Stimulated activated naive CD4-positive, alpha-beta T cell treated with Interleukin-2 at 50 U/mL for 16 hours (primary cell): Measurements from ENCODE around the gene FRMD8.
"Not testable (repeated sequence)": the region's sequence is repeated elsewhere in the genome, so short reads cannot be mapped to it uniquely, and the experiment has no call there.

Experiments
- DNase-seq: peaks from one replicate; lab custom pipeline; 2025; lab: John Stamatoyannopoulos, UW

The FRMD8 gene

DNA sequence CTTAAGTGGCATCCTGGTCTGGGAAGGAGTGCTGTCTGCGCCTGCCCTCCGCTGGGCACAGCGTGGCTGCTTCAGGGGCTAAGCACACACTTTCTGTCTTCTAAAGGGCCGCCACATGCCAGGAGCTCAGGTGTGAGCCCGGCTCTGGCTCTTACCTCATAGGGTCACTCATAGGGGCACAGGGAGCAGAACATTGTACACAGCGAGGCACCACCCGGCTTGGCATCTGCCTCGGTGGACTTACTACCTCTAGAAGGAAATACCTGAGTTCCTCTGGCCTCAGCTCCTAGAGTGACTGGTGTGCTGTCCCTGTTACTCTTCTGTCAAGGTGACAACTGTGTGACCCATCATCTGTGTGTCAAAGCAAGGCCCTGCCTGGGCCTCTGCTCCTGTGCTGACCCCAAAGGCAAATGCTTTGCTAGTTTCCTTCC lies 49.6 kb downstream of the FRMD8 start:
- DNase-seq = no peak

DNA sequence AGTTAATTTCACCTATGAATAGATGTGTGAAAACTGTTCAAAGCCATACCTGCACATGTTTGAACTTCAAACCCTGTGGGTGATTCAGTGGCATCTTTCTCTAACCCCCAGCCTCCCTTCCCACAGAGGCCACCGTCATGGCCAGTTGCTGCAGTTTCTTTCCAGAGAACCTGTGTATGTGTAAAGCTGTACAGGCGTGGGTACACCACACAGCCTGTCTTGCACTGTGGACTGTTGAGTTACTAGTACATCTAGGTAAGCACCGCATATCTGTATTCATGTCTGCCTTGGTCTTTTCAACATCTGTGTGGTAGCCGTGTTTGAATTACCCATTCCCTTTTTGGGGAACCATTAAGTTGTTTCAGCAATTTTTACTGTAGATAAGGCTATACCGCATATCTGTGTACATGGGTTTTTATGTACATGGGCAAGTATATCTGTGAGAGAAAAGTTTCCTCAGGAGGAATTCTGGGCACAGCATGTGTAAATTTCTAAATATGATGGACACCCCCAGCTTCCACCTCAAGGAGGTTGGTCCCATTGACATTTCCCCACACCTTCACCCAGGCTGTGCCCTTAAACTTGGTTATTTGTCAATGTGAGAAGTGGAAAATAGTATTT lies 50.1 kb downstream of the FRMD8 start:
- no peak for DNase-seq

DNA sequence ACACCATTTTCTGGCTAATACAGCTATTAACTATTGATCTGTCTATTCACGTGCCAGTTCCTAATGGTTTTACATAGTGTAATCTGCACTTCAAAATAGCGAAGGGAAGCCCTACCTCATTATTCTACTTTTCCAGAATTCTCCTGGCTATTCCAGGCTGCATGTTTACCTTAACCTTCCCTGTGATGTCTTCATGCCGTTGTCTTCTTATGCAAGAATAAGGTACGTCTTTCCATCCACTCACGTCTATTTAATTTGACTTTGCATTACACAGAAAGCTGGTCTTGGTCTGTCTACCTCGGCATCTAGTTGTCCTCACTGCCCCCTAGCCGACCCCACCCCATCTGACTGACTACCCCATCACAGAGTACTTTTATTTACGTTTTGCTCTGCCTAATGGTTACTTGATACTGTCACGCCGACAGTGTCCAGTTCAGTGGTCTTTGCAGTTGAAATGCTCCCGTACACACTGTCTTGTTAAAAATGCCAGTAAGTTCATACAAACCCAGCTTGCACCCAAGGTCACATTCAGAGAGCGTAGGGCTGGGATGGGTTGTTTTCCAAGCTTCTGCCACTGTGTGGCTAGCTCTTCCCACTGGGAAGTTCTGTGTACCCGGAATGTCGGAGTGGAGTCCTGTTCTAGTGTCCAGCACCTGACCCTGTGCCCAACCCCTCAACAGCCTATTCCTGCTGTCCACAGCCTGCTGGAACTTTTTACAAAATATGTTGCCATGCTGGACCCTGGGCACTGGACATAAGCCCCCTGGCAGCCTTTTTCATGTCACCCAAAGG lies 51.2 kb downstream of the FRMD8 start:
- DNase-seq = no peak

DNA sequence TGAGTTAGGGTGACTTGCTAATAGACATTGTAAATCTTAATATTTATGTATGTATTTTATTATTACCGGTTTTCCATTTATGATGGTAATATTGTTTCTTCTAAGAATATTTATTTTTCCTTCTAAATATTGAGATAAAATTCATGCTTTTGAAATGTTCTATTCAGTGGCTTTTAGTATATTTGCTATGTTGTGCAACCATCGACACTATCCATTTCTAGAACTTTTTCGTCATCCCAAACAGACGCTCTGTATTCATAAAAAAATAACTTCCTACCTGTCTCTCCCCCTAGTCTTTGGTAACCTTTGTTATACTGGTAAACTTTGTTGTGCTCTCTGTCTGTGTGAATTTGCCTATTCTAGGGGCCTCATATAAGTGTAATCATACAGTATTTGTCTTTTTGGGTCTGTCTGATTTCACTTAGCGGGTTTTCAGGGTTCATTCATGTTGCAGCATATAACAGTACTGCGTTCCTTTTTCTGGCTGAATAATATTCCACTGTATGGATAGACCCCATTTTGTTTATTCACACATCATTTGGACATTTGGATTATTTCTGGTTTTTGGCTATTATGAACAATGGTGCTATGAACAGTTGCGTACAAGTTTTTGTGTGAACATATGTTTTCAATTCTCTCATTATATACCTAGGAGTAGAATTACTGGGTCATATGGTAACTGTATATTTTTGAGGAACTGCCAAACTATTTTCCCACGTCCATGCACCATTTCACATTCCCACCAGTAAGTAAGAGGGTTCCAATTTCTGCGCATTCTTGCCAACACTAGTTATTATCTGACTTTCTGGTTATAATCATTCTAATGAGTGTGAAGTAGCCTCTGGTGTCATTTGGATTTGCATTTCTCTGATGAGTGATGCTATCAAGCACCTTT lies 52.1 kb downstream of the FRMD8 start:
- no peak for DNase-seq

DNA sequence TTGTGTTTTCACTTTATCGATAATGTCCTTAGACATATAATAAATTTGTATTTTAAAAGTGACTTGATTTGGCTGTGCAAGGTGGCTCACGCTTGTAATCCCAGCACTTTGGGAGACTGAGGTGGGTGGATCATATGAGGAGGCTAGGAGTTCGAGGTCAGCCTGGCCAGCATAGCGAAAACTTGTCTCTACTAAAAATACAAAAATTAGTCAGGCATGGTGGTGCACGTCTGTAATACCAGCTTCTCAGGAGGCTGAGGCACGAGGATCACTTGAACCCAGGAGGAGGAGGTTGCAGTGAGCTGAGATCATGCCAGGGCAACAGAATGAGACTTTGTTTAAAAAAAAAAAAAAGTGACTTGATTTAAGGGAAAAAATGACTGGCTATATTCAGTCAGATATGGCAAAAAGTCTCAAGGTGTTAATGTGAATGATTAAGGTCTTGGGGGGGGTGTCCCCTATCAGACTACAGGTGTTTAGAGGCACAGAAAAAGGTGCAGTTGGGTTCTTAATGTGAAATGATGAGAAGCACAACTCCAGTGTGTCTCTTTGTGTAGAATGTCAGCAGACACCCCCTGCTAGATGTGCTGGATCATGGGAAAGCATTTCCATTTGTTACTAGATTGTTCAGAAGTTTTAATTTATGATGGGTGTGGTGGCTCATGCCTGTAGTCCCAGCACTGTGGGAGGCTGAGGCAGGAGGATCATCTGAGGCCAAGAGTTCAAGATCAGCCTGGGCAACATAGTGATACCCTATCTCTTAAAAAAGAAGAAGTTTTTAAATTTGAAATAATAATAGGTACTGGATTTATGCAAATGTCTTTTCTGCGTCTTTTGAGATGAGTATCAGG lies 53.1 kb downstream of the FRMD8 start:
- no peak for DNase-seq

DNA sequence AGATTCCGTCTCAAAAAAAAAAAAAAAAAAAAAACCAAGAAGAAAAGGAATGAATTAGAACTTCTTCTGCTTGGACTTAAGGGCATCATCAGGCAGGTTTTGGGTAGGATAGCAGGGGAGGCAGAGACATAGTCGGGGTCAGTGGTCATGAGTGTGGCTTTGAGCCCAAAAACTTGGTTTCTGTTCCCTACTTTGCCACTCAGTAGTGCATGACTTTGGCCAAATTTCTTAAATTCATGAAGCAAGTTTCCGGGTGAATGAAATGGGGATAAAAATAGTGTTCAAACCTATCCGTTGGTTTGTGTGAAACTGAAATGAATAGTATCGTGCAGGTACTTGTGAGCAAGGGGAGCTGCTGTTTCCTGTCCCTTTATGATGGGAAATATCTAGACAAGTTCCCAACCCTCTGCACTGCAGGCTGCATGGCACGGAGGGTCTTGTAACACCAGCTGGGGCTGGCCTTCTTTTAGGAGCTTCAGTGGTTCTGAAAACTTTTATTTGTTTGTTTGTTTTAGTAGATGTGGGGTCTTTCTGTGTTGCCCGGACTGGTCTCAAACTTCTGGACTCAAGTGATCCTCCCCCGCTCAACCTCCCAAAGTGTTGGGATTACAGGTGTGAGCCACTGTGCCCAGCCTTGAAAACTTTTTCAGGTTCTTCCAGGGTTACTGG lies 54.5 kb downstream of the FRMD8 start:
- DNase-seq = no peak

DNA sequence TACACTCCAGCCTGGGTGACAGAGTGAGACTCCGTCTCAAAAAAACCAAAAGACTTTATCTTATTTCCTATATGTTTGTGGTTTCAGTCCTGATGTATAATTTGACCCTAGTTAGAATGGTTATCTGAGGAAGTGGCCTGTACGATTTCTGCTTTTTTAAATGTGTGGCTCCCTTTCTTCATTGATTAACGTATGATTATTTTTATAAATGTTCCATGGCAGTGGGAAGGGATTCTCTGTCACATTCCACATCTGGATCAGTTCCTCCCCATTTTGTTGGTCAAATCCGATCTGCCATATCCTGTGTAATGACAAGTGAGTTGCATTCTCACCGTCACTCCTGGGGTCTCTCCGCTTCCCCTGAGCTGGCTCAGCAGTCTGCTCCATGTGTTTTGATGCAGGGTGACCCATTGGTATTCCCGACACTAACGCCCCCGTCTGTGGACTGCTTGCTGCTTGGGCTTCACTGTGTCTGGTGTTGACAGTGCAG lies 56.5 kb downstream of the FRMD8 start:
- DNase-seq = no peak

DNA sequence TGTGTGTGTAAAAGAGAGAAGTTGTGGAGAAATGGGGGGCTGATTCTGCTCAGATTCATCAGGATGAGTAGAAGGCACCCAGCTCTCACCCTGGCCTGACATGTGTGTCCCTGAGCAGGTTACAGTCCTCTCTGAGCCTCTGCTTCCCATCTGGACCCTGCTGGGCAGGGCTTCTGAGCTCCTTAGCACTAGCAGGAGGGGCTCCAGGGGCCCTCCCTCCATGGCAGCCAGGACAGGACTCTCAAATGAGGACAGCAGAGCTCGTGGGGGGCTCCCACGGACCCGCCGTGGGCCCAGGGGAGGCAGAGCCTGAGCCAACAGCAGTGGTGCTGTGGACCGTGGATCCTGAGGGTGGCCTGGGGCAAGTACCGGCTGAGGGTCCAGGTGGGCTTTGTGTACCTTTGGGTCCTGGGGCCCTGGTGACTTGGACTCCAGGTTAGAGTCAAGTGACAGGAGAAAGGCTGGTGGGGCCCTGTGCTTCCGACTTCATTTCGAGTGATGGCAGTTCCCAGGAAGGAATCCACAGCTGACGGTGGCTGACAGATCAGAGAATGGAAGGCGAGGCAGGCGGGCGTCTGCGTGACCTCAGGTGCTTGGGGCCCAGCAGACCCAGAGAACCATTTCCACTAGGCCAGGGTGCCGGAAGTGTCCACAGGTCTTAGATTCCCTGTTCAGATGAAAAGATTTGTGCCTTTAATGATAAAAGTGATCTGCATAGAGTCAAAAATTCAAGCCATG lies 58.0 kb downstream of the FRMD8 start:
- no peak for DNase-seq

DNA sequence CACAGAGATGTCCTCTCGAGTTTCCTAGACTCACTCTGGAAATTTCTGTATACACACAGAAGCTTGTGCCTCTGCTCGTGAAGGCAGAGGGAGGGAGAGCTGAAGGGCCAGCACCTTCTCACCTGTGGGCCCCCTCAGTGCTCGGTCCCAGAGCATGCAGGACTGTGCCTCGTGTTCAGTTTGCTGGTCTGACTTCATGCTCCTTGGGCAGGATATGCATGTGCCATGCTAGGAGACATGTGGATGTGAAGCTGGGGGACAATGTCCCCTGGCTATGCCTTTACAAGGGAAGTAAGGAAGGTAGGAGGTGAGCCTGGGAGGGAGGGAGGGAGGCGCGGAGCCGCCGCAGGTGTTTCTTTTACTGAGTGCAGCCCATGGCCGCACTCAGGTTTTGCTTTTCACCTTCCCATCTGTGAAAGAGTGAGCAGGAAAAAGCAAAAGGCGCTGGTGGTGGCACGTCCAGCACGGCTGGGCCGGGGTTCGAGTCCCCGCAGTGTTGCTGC lies 58.7 kb downstream of the FRMD8 start:
- DNase-seq = no peak

DNA sequence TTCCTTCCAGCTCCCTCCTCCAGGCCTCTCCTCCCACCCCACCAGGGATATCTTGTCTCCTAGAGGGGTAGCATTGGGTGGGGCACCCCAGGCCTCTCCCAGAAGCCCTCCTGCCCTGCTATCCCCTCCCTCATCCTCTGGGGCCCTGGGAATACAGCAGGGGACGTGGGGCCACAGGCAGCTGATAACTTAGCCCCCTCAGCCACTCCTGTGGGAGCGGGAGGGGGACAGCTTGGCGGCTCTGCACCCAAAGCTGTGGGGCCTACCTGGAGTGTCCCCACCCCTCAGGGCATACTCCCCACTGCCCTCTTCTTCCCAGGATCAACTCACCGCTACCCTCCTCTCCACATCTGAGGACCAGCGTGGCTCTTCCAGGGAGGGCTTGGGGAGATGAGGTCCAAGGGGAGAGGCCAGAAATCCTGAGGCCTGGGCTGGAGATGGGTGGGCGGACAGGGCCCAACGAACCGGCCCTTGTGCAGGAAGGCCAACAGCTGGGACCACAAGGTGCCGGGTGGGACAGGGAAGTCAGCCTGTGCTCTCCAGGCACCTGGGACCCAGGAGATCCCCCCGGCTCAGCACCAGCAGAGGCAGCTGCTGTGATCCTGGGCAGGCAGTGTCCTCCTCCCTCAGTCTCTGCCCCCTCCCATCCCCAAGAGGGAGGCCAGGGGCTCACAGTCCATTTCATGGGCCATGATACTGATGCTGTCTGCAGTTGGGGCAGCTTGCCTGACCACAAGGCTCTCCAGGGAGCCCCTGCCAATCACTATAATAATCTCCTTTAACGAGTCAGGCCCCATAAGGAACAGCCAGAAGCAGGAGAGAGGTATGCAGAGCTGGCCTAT lies 59.4 kb downstream of the FRMD8 start:
- no peak for DNase-seq

DNA sequence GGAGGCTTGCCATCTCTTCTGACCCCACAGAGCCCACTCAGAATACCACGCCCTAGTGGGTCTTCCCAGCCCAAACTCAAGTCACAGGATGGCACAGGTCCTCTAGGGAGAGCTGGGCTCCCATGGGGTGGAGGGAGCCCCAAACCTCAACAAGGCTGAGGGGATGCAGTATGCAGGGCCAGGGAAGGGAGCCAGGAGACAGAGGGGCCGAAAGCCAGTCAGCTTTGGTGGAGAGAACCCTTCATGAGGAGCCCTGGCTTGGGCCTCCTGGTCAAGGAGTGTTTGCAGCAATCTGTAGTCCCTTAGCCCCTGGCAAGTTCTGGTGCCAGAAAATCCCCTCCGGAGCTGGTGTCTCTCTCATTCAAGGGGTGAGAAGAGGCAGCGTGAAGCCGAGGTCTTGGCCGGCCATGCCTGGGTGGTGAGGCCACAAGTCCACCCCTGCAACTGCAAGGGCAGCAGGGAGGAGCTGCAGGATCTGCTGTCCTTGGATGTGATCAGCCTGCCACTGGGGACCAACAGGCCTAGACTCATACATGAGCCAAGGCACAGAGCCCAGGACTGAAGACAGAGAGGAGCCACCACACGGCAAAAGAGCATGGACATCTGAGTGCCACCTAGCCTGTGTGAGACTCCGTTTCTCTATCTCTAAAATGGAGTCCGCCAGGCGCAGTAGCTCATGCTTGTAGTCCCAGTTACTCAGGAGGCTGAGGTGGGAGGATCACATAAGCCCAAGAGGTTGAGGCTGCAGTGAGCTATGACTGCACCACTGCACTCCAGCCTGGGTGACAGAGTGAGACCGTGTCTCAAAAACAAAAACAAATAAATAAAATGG lies 60.2 kb downstream of the FRMD8 start:
- DNase-seq = no peak

DNA sequence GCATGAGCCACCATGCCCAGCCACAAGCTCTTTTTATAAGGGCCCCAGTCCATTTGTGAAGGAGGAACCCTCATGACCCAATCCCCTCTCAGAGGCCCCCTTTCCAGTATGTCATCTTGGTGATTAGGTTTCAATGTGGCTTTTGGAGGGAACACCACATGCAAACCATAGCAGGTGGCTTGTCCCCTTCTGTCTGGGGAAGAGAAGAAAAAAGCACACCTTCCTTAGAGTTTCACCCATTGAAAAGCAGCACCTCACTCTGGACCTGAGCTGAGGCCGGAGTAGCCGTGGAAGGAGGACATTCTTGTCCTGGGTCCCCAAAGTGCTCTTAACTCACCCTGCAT lies 61.6 kb downstream of the FRMD8 start:
- DNase-seq = no peak

DNA sequence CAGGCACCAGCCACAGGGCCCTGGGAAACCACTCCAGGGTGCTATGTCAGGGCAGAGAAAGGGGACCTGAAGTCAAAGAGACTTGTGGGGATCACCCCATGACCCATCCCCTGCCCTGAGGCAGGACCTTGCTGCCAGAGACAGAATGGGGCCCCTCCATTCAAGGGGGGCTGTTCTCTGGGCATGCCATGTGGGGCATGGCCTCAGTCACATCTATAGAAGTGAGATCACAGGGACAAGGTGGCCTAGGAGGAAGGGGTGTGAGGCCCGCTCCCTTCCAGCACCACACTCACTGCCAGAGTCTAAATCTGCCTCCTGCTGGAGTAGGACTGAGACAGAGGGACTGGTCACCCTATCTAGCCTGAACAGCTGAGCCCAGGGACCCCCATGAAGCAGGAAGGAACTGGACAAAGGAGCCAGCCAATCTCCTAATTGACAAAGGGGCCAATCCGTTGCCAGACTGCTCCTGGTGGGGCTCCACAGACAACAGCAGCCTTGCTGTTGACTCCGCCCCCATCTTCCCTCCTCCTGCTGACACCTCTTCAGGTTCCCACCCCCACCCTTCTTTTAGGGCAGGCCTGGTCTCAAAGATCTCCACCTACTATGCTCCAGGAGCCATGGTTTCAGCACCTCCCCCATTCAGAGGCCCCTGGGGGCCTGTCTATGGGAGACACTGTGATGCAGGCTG lies 62.1 kb downstream of the FRMD8 start:
- no peak for DNase-seq

DNA sequence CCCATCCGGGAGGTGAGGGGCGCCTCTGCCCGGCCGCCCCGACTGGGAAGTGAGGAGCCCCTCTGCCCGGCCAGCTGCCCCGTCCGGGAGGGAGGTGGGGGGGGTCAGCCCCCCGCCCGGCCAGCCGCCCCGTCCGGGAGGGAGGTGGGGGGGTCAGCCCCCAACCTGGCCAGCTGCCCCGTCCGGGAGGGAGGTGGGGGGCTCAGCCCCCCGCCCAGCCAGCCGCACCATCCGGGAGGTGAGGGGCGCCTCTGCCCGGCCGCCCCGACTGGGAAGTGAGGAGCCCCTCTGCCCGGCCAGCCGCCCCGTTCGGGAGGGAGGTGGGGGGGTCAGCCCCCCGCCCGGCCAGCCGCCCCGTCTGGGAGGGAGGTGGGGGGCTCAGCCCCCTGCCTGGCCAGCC lies 64.9 kb downstream of the FRMD8 start:
- DNase-seq = not testable (repeated sequence)

DNA sequence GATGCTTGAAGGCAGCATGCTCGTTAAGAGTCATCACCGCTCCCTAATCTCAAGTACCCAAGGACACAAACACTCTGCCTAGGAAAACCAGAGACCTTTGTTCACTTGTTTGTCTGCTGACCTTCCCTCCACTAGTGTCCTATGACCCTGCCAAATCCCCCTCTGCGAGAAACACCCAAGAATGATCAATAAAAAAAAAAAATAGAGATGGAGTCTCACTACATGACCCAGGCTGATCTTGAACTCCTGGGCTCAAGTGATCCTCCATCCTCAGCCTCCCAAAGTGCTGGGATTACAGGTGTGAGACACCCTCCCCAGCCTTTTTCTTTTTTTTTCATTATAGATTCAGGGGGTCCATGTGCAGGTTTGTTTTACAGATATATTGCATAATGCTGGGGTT lies 65.8 kb downstream of the FRMD8 start:
- not testable (repeated sequence) for DNase-seq

DNA sequence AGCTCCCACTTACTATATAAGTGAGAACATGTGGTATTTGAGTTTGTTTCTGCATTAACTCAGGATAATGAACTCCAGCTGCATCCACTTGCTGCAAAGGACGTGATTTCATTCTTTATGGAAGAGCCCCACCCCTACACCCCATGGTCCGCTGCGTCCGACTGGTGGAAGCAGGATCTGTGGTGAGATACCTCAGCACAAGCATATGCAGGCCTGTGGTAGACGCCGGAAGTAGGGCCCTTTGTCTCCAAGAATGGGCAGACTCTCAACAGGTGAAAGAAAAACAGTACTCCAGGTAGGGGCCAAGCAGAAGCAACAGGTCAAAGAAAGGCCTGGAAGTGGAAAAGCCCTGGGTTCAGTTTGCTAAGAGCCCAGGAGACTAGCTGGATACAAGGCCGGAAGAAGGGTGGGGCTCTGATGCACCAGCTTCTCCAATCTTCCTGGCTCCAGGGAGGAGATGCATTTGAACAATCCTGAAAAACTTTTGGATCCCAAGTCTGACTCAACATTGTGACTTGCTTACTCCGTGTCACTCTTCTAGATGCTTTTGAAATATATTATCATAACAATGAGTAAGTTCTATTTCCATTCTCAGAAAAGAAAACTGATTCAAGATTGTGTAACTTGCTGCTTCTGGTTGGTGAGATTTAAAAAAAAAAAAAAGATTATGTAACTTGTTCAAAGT lies 66.5 kb downstream of the FRMD8 start:
- DNase-seq = no peak

DNA sequence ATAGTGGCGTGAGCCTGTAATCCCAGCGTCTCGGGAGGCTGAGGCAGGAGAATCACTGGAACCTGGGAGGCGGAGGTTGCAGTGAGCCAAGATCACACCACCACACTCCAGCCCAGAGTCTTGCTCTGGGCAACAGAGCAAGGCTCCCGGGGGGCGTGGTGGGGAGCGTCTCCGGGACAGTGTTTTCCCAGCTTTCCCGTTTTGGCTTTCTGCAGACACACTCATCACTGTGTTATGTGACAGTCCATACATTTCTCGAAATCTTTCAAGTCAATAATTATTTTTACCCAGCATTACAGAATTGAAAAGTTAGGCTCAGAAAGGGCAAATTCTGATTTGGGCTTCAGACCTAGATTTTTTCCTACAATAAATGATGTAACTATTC lies 67.9 kb downstream of the FRMD8 start:
- DNase-seq = no peak
